GM19099 (cell line): Measurements from ENCODE around the gene HVCN1.
A peak's percentile ranks its signal among the peaks of the same experiment; 100 is the strongest.

ENCODE experiments used
- POLR2A ChIP-seq: IDR thresholded peaks from 3 replicates; pipeline ENCODE4 v1.6.1; 2011; ENCODE audit warnings: low read depth; ENCODE audit not compliant: insufficient read length; ENCODE audit errors: extremely low read depth

Gene HVCN1

GRCh38 chr12:110616471-110617115 is 72.3 kb downstream of the HVCN1 start:
- TF ChIP-seq POLR2A = no peak

- no peak for TF ChIP-seq POLR2A
Measured at GRCh38 chr12:110615171-110615570, 73.7 kb downstream of the HVCN1 start.

GRCh38 chr12:110613771-110614684 is 74.9 kb downstream of the HVCN1 start, which contains the start of gene TCTN1:
TCTN1 (plus strand) TSS chr12:110614129; CDS start chr12:110614183, 54 bp downstream.
- peak; percentile 89 for TF ChIP-seq POLR2A

GRCh38 chr12:110613071-110613770 is 75.7 kb downstream of the HVCN1 start:
- no peak for TF ChIP-seq POLR2A

GRCh38 chr12:110606253-110606611 is 82.7 kb downstream of the HVCN1 start:
- TF ChIP-seq POLR2A = no peak

GRCh38 chr12:110600254-110600653 is 88.7 kb downstream of the HVCN1 start:
- no peak for TF ChIP-seq POLR2A

- no peak for TF ChIP-seq POLR2A
Measured at GRCh38 chr12:110599334-110599733, 89.6 kb downstream of the HVCN1 start.
